Pancreas (tissue), 10 donors: ENCODE results near the gene BMP10. TPM values are rescaled to one million over a fixed set of nuclear protein-coding genes. Genes with fewer than 3 reads are reported as not detected.

Experiments
- ATAC-seq, 4 donors: fragments of 200-7000 bp; cut with Tn5 transposase; one replicate each; pipeline versions ENCODE4 v1.8.0 to v1.9.1; 2020; ENCODE audit warnings: mild to moderate bottlenecking in 4 of 4, moderate library complexity in 4 of 4
- DNase-seq, 6 donors: peaks; one replicate each; pipeline ENCODE4 v3.0.0-alpha.2; 2020
- FAIRE-seq: peaks from 2 replicates; lab custom pipeline; 2012; peaks lifted over from hg19 to GRCh38; lab: Jason Lieb, UNC
- H3K27ac ChIP-seq, 4 donors: fragments of 200-600 bp; sonication (generic); 1 replicate in 3 of 4; 2 replicates in 1 of 4; pipeline versions ENCODE4 v1.5.0 to v1.8.0; 2020
- H3K27me3 ChIP-seq, 4 donors: fragments of 200-600 bp; one replicate each; pipeline ENCODE4 v1.8.0; 2021
- H3K36me3 ChIP-seq, 3 donors: fragments of 200-600 bp; sonication (generic) in 1 of 3; one replicate each; pipeline versions ENCODE4 v1.5.0 to v1.8.0; 2020 to 2021
- H3K4me1 ChIP-seq, 3 donors: fragments of 200-600 bp; one replicate each; pipeline ENCODE4 v1.8.0; 2021
- H3K4me3 ChIP-seq, 4 donors: fragments of 200-600 bp; sonication (generic) in 2 of 4; one replicate each; pipeline versions ENCODE4 v1.5.0 to v1.8.0; 2020 to 2021
- H3K9me3 ChIP-seq, 4 donors: fragments of 200-600 bp; one replicate each; pipeline ENCODE4 v1.8.0; 2021
- CTCF ChIP-seq, 4 donors: fragments of 200-600 bp; sonication (generic) in 3 of 4; IDR thresholded peaks; one replicate each; pipeline versions ENCODE4 v1.5.0 to v1.8.0; 2021; ENCODE audit warnings: antibody characterized with exemption in 4 of 4
- WGBS, 2 donors: extraction: QIAGEN DNeasy Blood & Tissue Kit; methylation state at CpG; one replicate each; pipeline ENCODE4 v1.1.7; 2013; 5-methylcytosine and 5-hydroxymethylcytosine counted together
- intact Hi-C, 3 donors: fragments of 100-400 bp; cut with DNase I; formaldehyde crosslinking; loops; one replicate each; pipeline versions ENCODE4 v1.11.1 to v1.14.2; 2022
- polyA plus RNA-seq, 2 donors: library from polyadenylated mRNA; stranded (reverse); fragments of 200-250 nt; gene quantifications; one replicate each; pipeline ENCODE4 v1.2.3, GENCODE V29; 2013
- total RNA-seq, 6 donors: library from RNA; stranded (reverse); fragmentation: NEBNext Ultra II Directional in 4 of 6; extraction: Animal tissue kit (Norgen Biotek cat#: 25700) in 4 of 6; gene quantifications; one replicate each; pipeline versions ENCODE4 v1.2.1 to v1.2.4, GENCODE V29; 2021 to 2023
- donor health status: healthy with polysubstance abuse.
- donor health status: DM: no; HTN: no; CAD: no; lungs with moderate emphysema.
- donor health status: DM: no; HTN: no; CAD: no.
- donor health status: control.
- donor health status: control.
- donor health status: Bipolar disorder and iron deficiency.
- donor health status: DM: yes; HTN: yes; CAD: no.
- donor health status: DM: no; HTN: no; CAD: no.
- donor health status: DM: no; HTN: no; CAD: no.
- donor health status: DM: yes; HTN: yes; CAD: no.

The BMP10 gene
- total and polyA plus RNA-seq, 8 donors: not detected

DNA sequence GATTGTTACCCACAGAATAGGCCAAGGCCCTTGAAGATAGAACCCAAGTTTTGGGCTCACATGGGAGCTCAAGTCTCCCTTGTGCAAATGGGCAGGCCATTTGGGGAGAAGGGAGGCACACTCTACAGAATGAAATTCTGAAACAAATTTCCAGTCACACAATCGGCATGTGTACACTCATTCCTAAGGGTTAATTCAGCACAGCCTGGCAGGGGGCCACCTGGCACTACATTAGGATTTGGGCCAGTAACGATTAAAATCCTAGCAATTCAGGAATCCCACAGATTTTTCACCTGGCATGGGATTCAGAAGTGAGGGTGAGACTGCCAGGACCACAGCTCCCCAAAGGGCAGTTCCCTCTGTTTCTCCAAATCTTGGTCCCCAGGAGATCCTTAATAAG is 46.4 kb downstream of the BMP10 start:
- H3K36me3 ChIP-seq: no peaks in the 10 kb centered on the region
- TF ChIP-seq CTCF (IDR thresholded peaks at IDR 0.05): no peak
- FAIRE-seq (no peak), ATAC-seq (no peak), DNase-seq (no peak)
- intact Hi-C loops: no loop called here
- peaks cover 0 to 15% (median 9%) of the 10 kb centered on the region in 3 donors for H3K4me1 ChIP-seq
- 28 to 29% methylated on average over 2 of the region's 2 CpGs for WGBS, 2 donors
- H3K9me3 ChIP-seq: no peaks in the 10 kb centered on the region
- no peak overlapping the region for H3K27ac ChIP-seq
- H3K27me3 ChIP-seq: no peaks in the 10 kb centered on the region
- H3K4me3 ChIP-seq: no peak overlapping the region

DNA sequence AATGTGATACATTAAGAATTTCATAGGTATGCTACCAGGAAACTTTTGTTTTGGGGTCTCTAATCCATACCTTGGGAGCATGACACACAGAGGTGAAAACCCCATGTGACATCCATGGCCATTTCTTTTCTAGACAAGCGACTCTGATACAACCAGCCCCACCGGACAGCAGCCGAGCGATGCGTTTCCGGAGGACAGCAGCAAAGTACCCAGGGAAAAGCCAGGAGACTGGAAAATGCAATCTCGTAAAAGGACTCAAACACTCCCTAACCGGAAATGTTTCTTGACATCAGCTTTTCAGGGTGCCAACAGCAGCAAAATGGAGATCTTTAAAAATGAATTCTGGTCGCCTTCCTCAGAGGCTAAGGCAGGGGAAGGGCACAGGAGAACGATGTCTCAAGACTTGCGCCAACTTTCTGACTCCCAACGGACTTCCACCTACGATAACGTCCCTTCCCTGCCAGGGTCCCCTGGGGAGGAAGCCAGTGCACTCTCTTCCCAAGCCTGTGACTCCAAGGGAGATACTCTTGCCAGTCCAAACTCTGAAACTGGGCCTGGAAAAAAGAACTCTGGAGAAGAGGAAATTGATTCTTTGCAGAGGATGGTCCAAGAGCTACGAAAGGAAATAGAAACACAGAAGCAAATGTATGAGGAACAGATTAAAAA is 48.9 kb downstream of the BMP10 start:
- intact Hi-C loops: no loop called here
- Histone ChIP-seq H3K4me3 (no peak overlapping the region), H3K27me3 (no peaks in the 10 kb centered on the region), H3K4me1 (no peaks in the 10 kb centered on the region), H3K36me3 (no peaks in the 10 kb centered on the region), H3K27ac (no peak overlapping the region), H3K9me3 (no peaks in the 10 kb centered on the region)
- WGBS, 2 donors: 87 to 93% methylated on average over 15 of the region's 15 CpGs
- FAIRE-seq: no peak
- DNase-seq: no peak
- no peak for ATAC-seq
- no peak for TF ChIP-seq CTCF (IDR thresholded peaks at IDR 0.05)

DNA sequence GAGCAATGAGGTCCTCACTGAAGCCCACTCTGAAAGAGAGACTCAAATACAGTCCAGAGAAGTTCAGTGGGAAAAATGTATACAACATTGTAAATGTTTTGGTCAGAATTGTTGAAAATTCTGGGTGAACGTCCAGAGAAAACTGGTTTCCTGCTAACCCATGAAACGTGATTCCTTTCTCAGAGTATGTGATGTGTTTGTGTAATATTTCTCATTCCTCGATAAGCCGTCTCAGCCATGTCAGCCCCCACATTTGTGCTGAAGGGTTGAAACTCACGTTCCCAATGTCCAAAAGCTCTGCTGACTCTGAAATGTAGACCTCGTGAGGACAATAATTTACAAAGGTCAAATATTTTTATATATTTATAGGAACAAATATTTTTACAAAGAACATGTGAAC is 51.6 kb downstream of the BMP10 start:
- 76 to 85% methylated on average over 6 of the region's 6 CpGs for WGBS, 2 donors
- TF ChIP-seq CTCF (IDR thresholded peaks at IDR 0.05): no peak
- Histone ChIP-seq H3K27me3 (no peaks in the 10 kb centered on the region), H3K9me3 (no peaks in the 10 kb centered on the region), H3K27ac (no peak overlapping the region), H3K4me1 (no peaks in the 10 kb centered on the region), H3K36me3 (no peaks in the 10 kb centered on the region), H3K4me3 (no peak overlapping the region)
- intact Hi-C loops: no loop called here
- ATAC-seq (no peak), DNase-seq (no peak), FAIRE-seq (no peak)

GRCh38 chr2:68817306-68817705 is 53.9 kb downstream of the BMP10 start:
- Histone ChIP-seq H3K4me1 (no peaks in the 10 kb centered on the region), H3K36me3 (no peaks in the 10 kb centered on the region), H3K9me3 (no peaks in the 10 kb centered on the region), H3K27ac (no peak overlapping the region), H3K4me3 (no peak overlapping the region), H3K27me3 (no peaks in the 10 kb centered on the region)
- DNase-seq: no peak
- FAIRE-seq: no peak
- intact Hi-C loops: no loop called here
- ATAC-seq: no peak
- no peak for TF ChIP-seq CTCF (IDR thresholded peaks at IDR 0.05)

Other genes starting within 250 kb of the BMP10 start
- not detected for gene PROKR1, start 227.8 kb downstream of the BMP10 start, total RNA-seq
- gene PROKR1, start 227.8 kb downstream of the BMP10 start, polyA plus RNA-seq: under 1 TPM; 0.02 to 0.04 TPM
- 1 to 10 TPM; 1.4 to 8.4 (median 2.0) TPM for gene ARHGAP25, start 136.6 kb downstream of the BMP10 start, total RNA-seq
- gene ARHGAP25, start 136.6 kb downstream of the BMP10 start, polyA plus RNA-seq: 1 to 10 TPM; 1.4 to 3.6 TPM
- gene GKN2, start 81.5 kb upstream of the BMP10 start, total RNA-seq: 1 to 10 TPM in 1 of 6 donors, not detected in 5; 1.6 TPM
- gene GKN2, start 81.5 kb upstream of the BMP10 start, polyA plus RNA-seq: under 1 TPM in 1 of 2 donors, not detected in 1; 0.07 TPM
- gene GKN1, start 103.2 kb upstream of the BMP10 start, total RNA-seq: 1 to 10 TPM in 1 of 6 donors, not detected in 5; 8.0 TPM
- gene GKN1, start 103.2 kb upstream of the BMP10 start, polyA plus RNA-seq: under 1 TPM in 1 of 2 donors, not detected in 1; 0.75 TPM
- 10 to 100 TPM in 2 of 6 donors, 1 to 10 TPM in 4; 1.9 to 23.4 (median 4.5) TPM for gene ANTXR1, start 141.8 kb upstream of the BMP10 start, total RNA-seq
- gene ANTXR1, start 141.8 kb upstream of the BMP10 start, polyA plus RNA-seq: 1 to 10 TPM; 1.7 to 2.5 TPM